Trophoblast cell (in vitro differentiated cells and primary cell): Measurements from ENCODE around the gene TXNRD2.
"Not testable (repeated sequence)": the region's sequence is repeated elsewhere in the genome, so short reads cannot be mapped to it uniquely, and the experiment has no call there.

Experiments
- DNase-seq, 2 donors: peaks; one replicate each; pipeline ENCODE4 v3.0.0-alpha.2; 2016
- H2AFZ ChIP-seq: 2 replicates; pipeline ENCODE4 v1.6.1; 2013; ENCODE audit warnings: low read length, moderate library complexity, mild to moderate bottlenecking; ENCODE audit not compliant: insufficient read depth, poor library complexity
- H2AK5ac ChIP-seq: 2 replicates; pipeline ENCODE4 v1.6.1; 2013; ENCODE audit warnings: mild to moderate bottlenecking, low read length
- H2BK120ac ChIP-seq: 2 replicates; pipeline ENCODE4 v1.6.1; 2013; ENCODE audit warnings: low read length, mild to moderate bottlenecking, moderate library complexity; ENCODE audit not compliant: insufficient read depth, poor library complexity
- H2BK12ac ChIP-seq: 2 replicates; pipeline ENCODE4 v1.6.1; 2013; ENCODE audit warnings: mild to moderate bottlenecking, low read length, moderate library complexity
- H2BK5ac ChIP-seq: 2 replicates; pipeline ENCODE4 v1.6.1; 2013; ENCODE audit warnings: low read length, low read depth, moderate library complexity, mild to moderate bottlenecking; ENCODE audit not compliant: poor library complexity
- H3K14ac ChIP-seq: 2 replicates; pipeline ENCODE4 v1.6.1; 2013; ENCODE audit warnings: mild to moderate bottlenecking, low read length
- H3K18ac ChIP-seq: 2 replicates; pipeline ENCODE4 v1.6.1; 2013; ENCODE audit warnings: mild to moderate bottlenecking, low read length
- H3K23ac ChIP-seq: 2 replicates; pipeline ENCODE4 v1.6.1; 2013; ENCODE audit warnings: low read length
- H3K27ac ChIP-seq: 2 replicates; pipeline ENCODE4 v1.5.1; 2013; ENCODE audit warnings: low read depth, mild to moderate bottlenecking, inconsistent platforms, low read length, moderate library complexity
- H3K27me3 ChIP-seq: 2 replicates; pipeline ENCODE4 v1.6.1; 2013; ENCODE audit warnings: inconsistent platforms, mild to moderate bottlenecking, low read length, moderate library complexity; ENCODE audit not compliant: insufficient read depth
- H3K36me3 ChIP-seq, 2 experiments: 1 replicate in 1 of 2; 2 replicates in 1 of 2; pipeline ENCODE4 v1.6.1; 2013; ENCODE audit warnings: low read length in 2 of 2, mild to moderate bottlenecking in 2 of 2, moderate library complexity in 1 of 2; ENCODE audit not compliant: insufficient read depth in 2 of 2, control insufficient read depth in 1 of 2
- H3K4ac ChIP-seq: 2 replicates; pipeline ENCODE4 v1.6.1; 2013; ENCODE audit warnings: low read depth, mild to moderate bottlenecking, low read length, moderate library complexity
- H3K4me1 ChIP-seq, 2 experiments: 1 replicate in 1 of 2; 2 replicates in 1 of 2; pipeline ENCODE4 v1.6.1; 2013; ENCODE audit warnings: low read length in 2 of 2, mild to moderate bottlenecking in 2 of 2, moderate library complexity in 1 of 2; ENCODE audit not compliant: insufficient read depth in 2 of 2, control insufficient read depth in 1 of 2
- H3K4me2 ChIP-seq: 2 replicates; pipeline ENCODE4 v1.6.1; 2013; ENCODE audit warnings: inconsistent platforms, mild to moderate bottlenecking, low read length, moderate library complexity
- H3K4me3 ChIP-seq: 2 replicates; pipeline ENCODE4 v1.5.1; 2013; ENCODE audit warnings: mild to moderate bottlenecking, low read depth, low read length, inconsistent platforms
- H3K79me1 ChIP-seq: one replicate; pipeline ENCODE4 v1.6.1; 2013; ENCODE audit warnings: low read length
- H3K79me2 ChIP-seq: 2 replicates; pipeline ENCODE4 v1.6.1; 2013; ENCODE audit warnings: low read length, mild to moderate bottlenecking; ENCODE audit not compliant: control insufficient read depth, insufficient read depth, poor library complexity
- H3K9ac ChIP-seq: 2 replicates; pipeline ENCODE4 v1.6.1; 2013; ENCODE audit warnings: mild to moderate bottlenecking, low read length
- H3K9me3 ChIP-seq: 2 replicates; pipeline ENCODE4 v1.6.1; 2013; ENCODE audit warnings: low read depth, mild to moderate bottlenecking, control low read depth, inconsistent platforms, low read length; ENCODE audit not compliant: insufficient read depth
- H4K12ac ChIP-seq: 2 replicates; pipeline ENCODE4 v1.6.1; 2013; ENCODE audit warnings: low read depth, mild to moderate bottlenecking, low read length, moderate library complexity
- H4K8ac ChIP-seq: 2 replicates; pipeline ENCODE4 v1.6.1; 2013; ENCODE audit warnings: low read depth, mild to moderate bottlenecking, low read length, moderate library complexity
- H4K91ac ChIP-seq: one replicate; pipeline ENCODE4 v1.6.1; 2013; ENCODE audit warnings: low read depth, mild to moderate bottlenecking, low read length, moderate library complexity
- WGBS: extraction: QIAGEN DNeasy Blood & Tissue Kit; methylation state at CpG from one replicate; pipeline ENCODE4 v1.1.7; 2013; ENCODE audit warnings: missing lambda C conversion rate; ENCODE audit not compliant: insufficient read length, insufficient coverage; ENCODE audit errors: extremely low coverage; 5-methylcytosine and 5-hydroxymethylcytosine counted together

The TXNRD2 gene

GRCh38 chr22:19940536-19941364 lies 868 bp downstream of the TXNRD2 start:
- H2AK5ac ChIP-seq, result no peak overlapping the region
- H2BK5ac ChIP-seq, result no peak overlapping the region
- no peaks in the 10 kb centered on the region for H3K36me3 ChIP-seq
- no CpG with 5 or more reads among the region's 21 CpGs for WGBS
- peaks cover 12 to 17% of the 10 kb centered on the region in 2 experiments for H3K4me1 ChIP-seq
- H2BK120ac ChIP-seq, result no peak overlapping the region
- H3K79me2 ChIP-seq, result no peaks in the 10 kb centered on the region
- H4K8ac ChIP-seq, result no peak overlapping the region
- H4K12ac ChIP-seq, result no peak overlapping the region
- H3K23ac ChIP-seq, result no peak overlapping the region
- no peak overlapping the region for H2AFZ ChIP-seq
- H3K9ac ChIP-seq, result no peak overlapping the region
- H3K9me3 ChIP-seq, result peaks cover 3% of the 10 kb centered on the region
- no peak overlapping the region for H3K18ac ChIP-seq
- no peak overlapping the region for H4K91ac ChIP-seq
- H3K27me3 ChIP-seq, result no peaks in the 10 kb centered on the region
- peak overlapping the region; percentile 42 for H3K4me2 ChIP-seq
- no peak overlapping the region for H3K27ac ChIP-seq
- H3K4ac ChIP-seq, result no peak overlapping the region
- DNase-seq, result no peak
- H3K14ac ChIP-seq, result no peak overlapping the region
- H3K79me1 ChIP-seq, result peaks cover 5% of the 10 kb centered on the region
- H3K4me3 ChIP-seq, result no peak overlapping the region
- no peak overlapping the region for H2BK12ac ChIP-seq

- no peak overlapping the region for H2BK5ac ChIP-seq
- H2AK5ac ChIP-seq, result no peak overlapping the region
- H3K27me3 ChIP-seq, result no peaks in the 10 kb centered on the region
- H3K79me2 ChIP-seq, result no peaks in the 10 kb centered on the region
- H3K4me2 ChIP-seq, result no peak overlapping the region
- H3K14ac ChIP-seq, result no peak overlapping the region
- peaks cover 3% of the 10 kb centered on the region for H3K79me1 ChIP-seq
- no peak overlapping the region for H3K27ac ChIP-seq
- H2BK120ac ChIP-seq, result no peak overlapping the region
- WGBS, result no CpG with 5 or more reads among the region's 16 CpGs
- no peak overlapping the region for H4K12ac ChIP-seq
- H3K18ac ChIP-seq, result no peak overlapping the region
- no peak overlapping the region for H4K8ac ChIP-seq
- no peaks in the 10 kb centered on the region for H3K36me3 ChIP-seq
- H3K23ac ChIP-seq, result no peak overlapping the region
- H3K4me3 ChIP-seq, result no peak overlapping the region
- H2AFZ ChIP-seq, result no peak overlapping the region
- H3K4me1 ChIP-seq, result peaks cover 6 to 9% of the 10 kb centered on the region in 2 experiments
- H2BK12ac ChIP-seq, result no peak overlapping the region
- no peak overlapping the region for H3K9ac ChIP-seq
- H3K9me3 ChIP-seq, result peaks cover 3% of the 10 kb centered on the region
- no peak for DNase-seq
- H4K91ac ChIP-seq, result no peak overlapping the region
- H3K4ac ChIP-seq, result no peak overlapping the region
Observed at GRCh38 chr22:19937616-19938473, 3.8 kb downstream of the TXNRD2 start.

DNA sequence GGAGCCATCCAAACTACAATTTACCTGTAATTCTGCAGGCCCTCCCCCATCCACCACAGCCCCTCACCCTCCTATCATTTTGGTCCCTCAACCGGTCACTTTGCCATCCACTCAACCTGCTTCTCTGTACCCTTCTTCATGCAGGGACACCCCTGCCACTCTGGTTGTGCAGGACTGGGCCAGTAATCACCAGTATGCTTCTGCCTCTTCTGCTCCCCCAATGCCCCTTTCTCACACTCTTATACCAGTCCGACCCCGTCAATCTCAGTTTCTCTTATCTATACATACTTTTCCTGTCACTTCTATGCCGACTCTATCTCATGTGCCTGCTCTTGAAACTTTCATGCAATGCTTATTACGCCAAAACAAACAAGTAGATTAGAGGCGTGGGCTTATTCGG lies 5.1 kb downstream of the TXNRD2 start:
- Histone ChIP-seq H3K9me3 (peaks cover 3% of the 10 kb centered on the region), H4K91ac (no peak overlapping the region), H4K8ac (no peak overlapping the region), H3K4ac (no peak overlapping the region), H3K23ac (no peak overlapping the region), H3K27me3 (no peaks in the 10 kb centered on the region), H3K4me2 (no peak overlapping the region), H3K27ac (no peak overlapping the region), H3K18ac (no peak overlapping the region), H3K4me1 (no peaks in the 10 kb centered on the region), H3K79me1 (no peaks in the 10 kb centered on the region), H3K4me3 (no peak overlapping the region), H4K12ac (no peak overlapping the region), H2BK120ac (no peak overlapping the region), H3K36me3 (no peaks in the 10 kb centered on the region), H2BK12ac (no peak overlapping the region), H2BK5ac (no peak overlapping the region), H2AFZ (no peak overlapping the region), H3K14ac (no peak overlapping the region), H2AK5ac (no peak overlapping the region), H3K9ac (no peak overlapping the region), H3K79me2 (no peaks in the 10 kb centered on the region)
- no peak for DNase-seq
- WGBS, result no CpG with 5 or more reads among the region's 7 CpGs

GRCh38 chr22:19935123-19935718 lies 6.4 kb downstream of the TXNRD2 start:
- not testable (repeated sequence) for H3K18ac ChIP-seq, H2BK120ac ChIP-seq, H3K9me3 ChIP-seq, H3K36me3 ChIP-seq, H3K4me3 ChIP-seq, H3K14ac ChIP-seq, H4K12ac ChIP-seq, H3K23ac ChIP-seq, H3K4me2 ChIP-seq, H3K4me1 ChIP-seq, H3K27me3 ChIP-seq, H2BK12ac ChIP-seq, H3K4ac ChIP-seq, H4K8ac ChIP-seq, H2BK5ac ChIP-seq, H3K79me1 ChIP-seq, H4K91ac ChIP-seq, H2AFZ ChIP-seq, H3K9ac ChIP-seq, H2AK5ac ChIP-seq, H3K79me2 ChIP-seq, H3K27ac ChIP-seq
- WGBS, result no CpG with 5 or more reads among the region's 11 CpGs
- peak; percentile 69 to 84 for DNase-seq
